Fibroblast of lung (primary cell): ENCODE measurements around the gene UGT3A2. TPM values are rescaled to one million over a fixed set of nuclear protein-coding genes. Genes with fewer than 3 reads are reported as not detected.

Source experiments
- DNase-seq, 2 donors: peaks; one replicate each; pipeline versions ENCODE4 v3.0.0 to v3.0.0-alpha.2; 2010; ENCODE audit warnings: low read depth in 2 of 2
- H2AFZ ChIP-seq: 2 replicates; pipeline ENCODE4 v1.5.1; 2012; ENCODE audit warnings: low read length, control low read depth, inconsistent platforms
- H3K27ac ChIP-seq: 2 replicates; pipeline ENCODE4 v1.5.1; 2011; ENCODE audit warnings: low read length, control low read depth; ENCODE audit not compliant: insufficient read depth
- H3K27me3 ChIP-seq: 2 replicates; pipeline ENCODE4 v1.5.1; 2011; ENCODE audit warnings: mild to moderate bottlenecking, low read length; ENCODE audit not compliant: control insufficient read depth, insufficient read depth
- H3K36me3 ChIP-seq: 2 replicates; pipeline ENCODE4 v1.5.1; 2011; ENCODE audit warnings: low read length; ENCODE audit not compliant: control insufficient read depth, insufficient read depth
- H3K4me1 ChIP-seq: 2 replicates; pipeline ENCODE4 v1.5.1; 2011; ENCODE audit warnings: low read length; ENCODE audit not compliant: control insufficient read depth, insufficient read depth; ENCODE audit errors: extremely low read depth
- H3K4me2 ChIP-seq: 2 replicates; pipeline ENCODE4 v1.5.1; 2011; ENCODE audit warnings: low read length, control low read depth; ENCODE audit not compliant: insufficient read depth; ENCODE audit errors: extremely low read depth
- H3K4me3 ChIP-seq, 4 experiments: fragments of 200-600 bp in 1 of 4; sonication (generic) in 1 of 4; replicated peaks in 1 of 4; 2 replicates each; pipeline ENCODE4 v1.5.1; 2011 to 2016; ENCODE audit warnings: low read length in 4 of 4, low read depth in 3 of 4, mild to moderate bottlenecking in 3 of 4, control low read depth in 2 of 4, inconsistent platforms in 1 of 4, mixed read lengths in 1 of 4; ENCODE audit not compliant: insufficient read depth in 1 of 4; ENCODE audit errors: control extremely low read depth in 1 of 4
- H3K79me2 ChIP-seq: 2 replicates; pipeline ENCODE4 v1.5.1; 2012; ENCODE audit warnings: mild to moderate bottlenecking, low read length, inconsistent platforms; ENCODE audit not compliant: control insufficient read depth, insufficient read depth
- H3K9ac ChIP-seq: 2 replicates; pipeline ENCODE4 v1.5.1; 2011; ENCODE audit warnings: mild to moderate bottlenecking, low read length, control low read depth; ENCODE audit not compliant: insufficient read depth
- H3K9me3 ChIP-seq: 2 replicates; pipeline ENCODE4 v1.5.1; 2012; ENCODE audit warnings: low read depth, low read length; ENCODE audit not compliant: control insufficient read depth, insufficient read depth
- H4K20me1 ChIP-seq: 2 replicates; pipeline ENCODE4 v1.5.1; 2011; ENCODE audit warnings: low read length; ENCODE audit not compliant: control insufficient read depth, insufficient read depth; ENCODE audit errors: extremely low read depth
- EZH2 ChIP-seq: IDR thresholded peaks from 2 replicates; pipeline ENCODE4 v1.5.1; 2012; ENCODE audit warnings: low read length, control low read depth, mild to moderate bottlenecking; ENCODE audit errors: missing control alignments
- polyA plus RNA-seq, 2 donors: library from polyadenylated mRNA; depleted of rRNA in 1 of 2; stranded (reverse) in 1 of 2; unstranded in 1 of 2; fragments of >200 nt; gene quantifications; 2 replicates each; pipeline ENCODE4 v1.2.1, GENCODE V29; 2011 to 2012; ENCODE audit warnings: missing spikeins in 1 of 2
- total RNA-seq: library from RNA; depleted of rRNA; stranded (reverse); fragments of >200 nt; gene quantifications from 2 replicates; pipeline ENCODE4 v1.2.1, GENCODE V29; 2014
- TF ChIP-seq, protein P1 (sequence below), 2 donors: IDR thresholded peaks in 1 of 2; conservative IDR thresholded peaks in 1 of 2; 1 replicate in 1 of 2; 2 replicates in 1 of 2; pipeline ENCODE4 v1.5.1; 2011 to 2012; ENCODE audit warnings: low read length in 2 of 2, control low read depth in 1 of 2, inconsistent platforms in 1 of 2, low read depth in 1 of 2, mild to moderate bottlenecking in 1 of 2

The UGT3A2 gene
- total and polyA plus RNA-seq, 2 donors (not counting 1 experiment from before 2014, with no cell fraction given) = not detected

DNA sequence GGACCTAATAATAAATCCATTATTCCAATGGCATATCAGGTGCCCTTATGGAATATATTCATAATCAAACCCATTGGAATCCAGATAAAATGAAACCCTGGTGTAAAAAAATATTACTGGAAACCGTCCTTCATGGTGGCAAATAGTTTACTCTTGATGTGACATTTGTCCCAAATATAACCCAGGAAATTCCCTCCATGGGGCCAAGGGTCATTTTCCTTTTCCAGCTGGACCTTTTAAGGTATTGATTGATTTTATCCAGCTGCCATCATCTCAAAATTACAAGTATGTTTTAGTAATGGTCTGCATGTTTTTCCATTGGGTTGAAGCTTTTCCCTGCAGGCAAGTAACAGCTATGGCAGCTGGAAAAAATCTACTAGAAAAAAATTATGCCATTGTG is 67.1 kb downstream of the UGT3A2 start:
- Histone ChIP-seq H3K4me2 (no peak overlapping the region), H3K9me3 (no peaks in the 10 kb centered on the region), H3K79me2 (no peaks in the 10 kb centered on the region), H4K20me1 (no peaks in the 10 kb centered on the region), H3K27ac (no peak overlapping the region), H3K9ac (no peak overlapping the region), H3K4me3 (no peak overlapping the region), H3K27me3 (no peaks in the 10 kb centered on the region), H3K4me1 (no peaks in the 10 kb centered on the region), H3K36me3 (no peaks in the 10 kb centered on the region), H2AFZ (no peak overlapping the region)
- DNase-seq = no peak
- no peak for TF ChIP-seq EZH2
- TF ChIP-seq, protein P1, sequence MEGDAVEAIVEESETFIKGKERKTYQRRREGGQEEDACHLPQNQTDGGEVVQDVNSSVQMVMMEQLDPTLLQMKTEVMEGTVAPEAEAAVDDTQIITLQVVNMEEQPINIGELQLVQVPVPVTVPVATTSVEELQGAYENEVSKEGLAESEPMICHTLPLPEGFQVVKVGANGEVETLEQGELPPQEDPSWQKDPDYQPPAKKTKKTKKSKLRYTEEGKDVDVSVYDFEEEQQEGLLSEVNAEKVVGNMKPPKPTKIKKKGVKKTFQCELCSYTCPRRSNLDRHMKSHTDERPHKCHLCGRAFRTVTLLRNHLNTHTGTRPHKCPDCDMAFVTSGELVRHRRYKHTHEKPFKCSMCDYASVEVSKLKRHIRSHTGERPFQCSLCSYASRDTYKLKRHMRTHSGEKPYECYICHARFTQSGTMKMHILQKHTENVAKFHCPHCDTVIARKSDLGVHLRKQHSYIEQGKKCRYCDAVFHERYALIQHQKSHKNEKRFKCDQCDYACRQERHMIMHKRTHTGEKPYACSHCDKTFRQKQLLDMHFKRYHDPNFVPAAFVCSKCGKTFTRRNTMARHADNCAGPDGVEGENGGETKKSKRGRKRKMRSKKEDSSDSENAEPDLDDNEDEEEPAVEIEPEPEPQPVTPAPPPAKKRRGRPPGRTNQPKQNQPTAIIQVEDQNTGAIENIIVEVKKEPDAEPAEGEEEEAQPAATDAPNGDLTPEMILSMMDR (conservative IDR thresholded peaks at IDR 0.05 in 1 of 2, IDR thresholded peaks at IDR 0.05 in 1 of 2; ENCODE audit: low read depth in 1 of 2, low read length in 2 of 2) = no peak

DNA sequence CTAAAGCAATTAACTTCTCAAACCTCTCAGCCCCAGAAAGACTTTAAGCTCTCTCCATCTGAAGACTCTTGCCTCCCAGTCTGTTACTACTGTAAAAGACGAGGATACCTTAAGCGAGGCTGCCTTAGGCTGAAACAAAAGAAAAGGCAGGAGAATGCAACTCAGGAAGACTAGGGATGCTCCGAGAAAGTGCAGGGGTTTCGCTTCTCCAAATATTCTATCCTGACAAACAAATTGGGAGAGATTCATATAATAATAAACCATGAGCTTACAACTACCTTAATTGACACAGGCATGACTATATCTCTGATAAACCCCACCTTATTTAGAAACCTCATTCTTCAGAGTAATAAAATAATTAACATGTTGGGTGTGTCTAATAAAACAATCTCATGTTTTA is 70.6 kb downstream of the UGT3A2 start:
- no peaks in the 10 kb centered on the region for H3K79me2 ChIP-seq
- no peak overlapping the region for H2AFZ ChIP-seq
- H3K4me2 ChIP-seq = no peak overlapping the region
- no peaks in the 10 kb centered on the region for H3K36me3 ChIP-seq
- no peak overlapping the region for H3K9ac ChIP-seq
- peaks cover 3% of the 10 kb centered on the region for H3K27me3 ChIP-seq
- TF ChIP-seq EZH2 = no peak
- TF ChIP-seq, protein P1 (conservative IDR thresholded peaks at IDR 0.05 in 1 of 2, IDR thresholded peaks at IDR 0.05 in 1 of 2; ENCODE audit: low read depth in 1 of 2, low read length in 2 of 2) = no peak
- DNase-seq = no peak
- H3K27ac ChIP-seq = no peak overlapping the region
- H3K4me3 ChIP-seq = no peak overlapping the region
- H3K4me1 ChIP-seq = no peaks in the 10 kb centered on the region
- H4K20me1 ChIP-seq = no peaks in the 10 kb centered on the region
- H3K9me3 ChIP-seq = no peaks in the 10 kb centered on the region

DNA sequence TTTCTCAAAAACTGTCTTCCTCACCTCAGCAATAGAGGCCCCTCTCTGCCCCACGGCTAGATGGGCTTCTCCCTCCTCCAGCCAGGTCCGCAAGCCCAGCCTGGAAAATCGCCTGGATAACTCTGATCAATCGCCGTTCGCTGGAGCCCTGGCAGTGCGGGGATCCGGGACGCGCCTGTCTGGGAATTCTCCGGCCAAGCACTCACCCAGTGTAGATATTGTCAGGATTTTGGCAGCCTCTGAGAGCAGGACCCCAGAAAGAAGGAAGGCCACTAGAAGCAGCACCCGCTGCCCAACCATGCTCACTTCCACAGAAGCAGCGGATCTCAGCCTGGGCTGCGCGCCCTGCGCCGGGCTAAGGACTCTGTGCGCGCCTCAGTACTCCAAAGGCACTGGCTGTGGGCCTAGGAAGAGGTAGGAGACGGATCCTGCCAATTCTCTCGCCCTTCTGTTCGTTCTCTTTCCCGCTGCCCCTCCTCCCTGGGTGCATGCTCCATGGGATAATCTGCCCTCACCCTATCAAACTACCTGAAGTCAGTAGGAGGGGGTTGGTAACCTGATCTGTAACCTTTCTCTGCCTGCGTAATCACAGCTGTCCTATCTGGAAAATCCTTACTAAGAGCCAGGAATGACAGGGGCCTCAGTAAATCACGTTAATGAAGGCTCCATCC is 75.6 kb downstream of the UGT3A2 start, which contains the start of gene UGT3A1:
TSS of gene UGT3A1 (minus strand) at position 450 of the 671 bp plus-strand sequence. CDS start at position 300, 150 bp downstream.
- Histone ChIP-seq H3K79me2 (no peaks in the 10 kb centered on the region), H2AFZ (no peak within 1 kb of the TSS), H3K27ac (no peak within 1 kb of the TSS), H3K36me3 (no peaks in the 10 kb centered on the region), H3K27me3 (peaks cover 3% of the 10 kb centered on the region), H3K4me1 (no peaks in the 10 kb centered on the region), H4K20me1 (no peaks in the 10 kb centered on the region), H3K4me2 (no peak within 1 kb of the TSS), H3K9ac (no peak within 1 kb of the TSS), H3K4me3 (no peak within 1 kb of the TSS), H3K9me3 (no peaks in the 10 kb centered on the region)
- TF ChIP-seq, protein P1 (conservative IDR thresholded peaks at IDR 0.05 in 1 of 2, IDR thresholded peaks at IDR 0.05 in 1 of 2; ENCODE audit: low read depth in 1 of 2, low read length in 2 of 2) = no peak
- TF ChIP-seq EZH2 = no peak
- no peak for DNase-seq
